22Rv1 (cell line): Measurements from ENCODE around the gene DSCAM.

Experiments
- H3K27ac ChIP-seq: fragments of 450-650 bp; 2 replicates; pipeline ENCODE4 v1.5.1; 2017
- CTCF ChIP-seq: fragments of 450-650 bp; IDR thresholded peaks from 2 replicates; pipeline ENCODE4 v1.5.1; 2017; ENCODE audit warnings: mild to moderate bottlenecking
- ZFX ChIP-seq: fragments of 450-650 bp; IDR thresholded peaks from 2 replicates; pipeline ENCODE4 v1.6.1; 2017; ENCODE audit warnings: antibody characterized with exemption, borderline replicate concordance

Gene DSCAM

GRCh38 chr21:40299451-40299850, 547.5 kb downstream of the DSCAM start:
- no peak overlapping the region for H3K27ac ChIP-seq
- no peak for TF ChIP-seq CTCF
- TF ChIP-seq ZFX, result no peak

GRCh38 chr21:40294345-40294744, 552.6 kb downstream of the DSCAM start:
- no peak overlapping the region for H3K27ac ChIP-seq
- TF ChIP-seq CTCF (no peak), ZFX (no peak)

GRCh38 chr21:40291560-40291959, 555.4 kb downstream of the DSCAM start:
- no peak overlapping the region for H3K27ac ChIP-seq
- TF ChIP-seq CTCF (no peak), ZFX (no peak)

- TF ChIP-seq ZFX (no peak), CTCF (no peak)
- H3K27ac ChIP-seq, result no peak overlapping the region
Observed at GRCh38 chr21:40284409-40284808, 562.5 kb downstream of the DSCAM start.

- TF ChIP-seq ZFX, result no peak
- no peak for TF ChIP-seq CTCF
- H3K27ac ChIP-seq, result no peak overlapping the region
Observed at GRCh38 chr21:40282912-40283886, 563.8 kb downstream of the DSCAM start.

- H3K27ac ChIP-seq, result no peak overlapping the region
- TF ChIP-seq ZFX (no peak), CTCF (no peak)
Observed at GRCh38 chr21:40278345-40278744, 568.6 kb downstream of the DSCAM start.

GRCh38 chr21:40276001-40276400, 571.0 kb downstream of the DSCAM start:
- H3K27ac ChIP-seq, result no peak overlapping the region
- TF ChIP-seq ZFX, result no peak
- TF ChIP-seq CTCF, result no peak
